ENCODE data around the gene CCDC120.

- no peak for TF ChIP-seq EZH2 (IDR thresholded peaks at IDR 0.05; ENCODE audit: low read length, unreplicated experiment)
- no peak for TF ChIP-seq CTCF (conservative IDR thresholded peaks at IDR 0.05; ENCODE audit: low read depth, low read length)
Measured at GRCh38 chrX:49066278-49066677, 7.5 kb downstream of the CCDC120 start.

Measured in PC-3 (cell line).